NT2/D1 (cell line): ENCODE data around the gene ACVR1.

ENCODE experiments used
- DNase-seq: peaks from one replicate; pipeline ENCODE4 v3.0.0-alpha.2; 2011; ENCODE audit warnings: low read depth, low spot score
- H3K27me3 ChIP-seq: 2 replicates; pipeline ENCODE4 v1.6.0; 2011; ENCODE audit warnings: mild to moderate bottlenecking; ENCODE audit not compliant: insufficient read length, insufficient read depth
- H3K36me3 ChIP-seq: 2 replicates; pipeline ENCODE4 v1.6.1; 2011; ENCODE audit warnings: mild to moderate bottlenecking, low read length, mixed read lengths; ENCODE audit not compliant: insufficient read depth, insufficient read length
- H3K4me1 ChIP-seq: 2 replicates; pipeline ENCODE4 v1.5.1; 2011; ENCODE audit not compliant: insufficient read depth, insufficient read length
- H3K4me3 ChIP-seq: 2 replicates; pipeline ENCODE4 v1.5.1; 2011; ENCODE audit warnings: low read depth; ENCODE audit not compliant: insufficient read length
- H3K9ac ChIP-seq: 2 replicates; pipeline ENCODE4 v1.6.0; 2011; ENCODE audit warnings: low read depth; ENCODE audit not compliant: insufficient read length
- H3K9me3 ChIP-seq: 2 replicates; pipeline ENCODE4 v1.5.1; 2011; ENCODE audit warnings: mild to moderate bottlenecking, low read length; ENCODE audit not compliant: insufficient read depth
- SUZ12 ChIP-seq: IDR thresholded peaks from 2 replicates; pipeline ENCODE4 v1.6.1; 2011; ENCODE audit not compliant: insufficient read length, insufficient read depth; ENCODE audit errors: extremely low read depth
- YY1 ChIP-seq: IDR thresholded peaks from 2 replicates; pipeline ENCODE4 v1.6.1; 2011; ENCODE audit not compliant: insufficient read length, insufficient read depth
- ZNF274 ChIP-seq: IDR thresholded peaks from 2 replicates; pipeline ENCODE4 v1.6.1; 2011; ENCODE audit warnings: mild to moderate bottlenecking, low read depth, low read length

Gene ACVR1

DNA sequence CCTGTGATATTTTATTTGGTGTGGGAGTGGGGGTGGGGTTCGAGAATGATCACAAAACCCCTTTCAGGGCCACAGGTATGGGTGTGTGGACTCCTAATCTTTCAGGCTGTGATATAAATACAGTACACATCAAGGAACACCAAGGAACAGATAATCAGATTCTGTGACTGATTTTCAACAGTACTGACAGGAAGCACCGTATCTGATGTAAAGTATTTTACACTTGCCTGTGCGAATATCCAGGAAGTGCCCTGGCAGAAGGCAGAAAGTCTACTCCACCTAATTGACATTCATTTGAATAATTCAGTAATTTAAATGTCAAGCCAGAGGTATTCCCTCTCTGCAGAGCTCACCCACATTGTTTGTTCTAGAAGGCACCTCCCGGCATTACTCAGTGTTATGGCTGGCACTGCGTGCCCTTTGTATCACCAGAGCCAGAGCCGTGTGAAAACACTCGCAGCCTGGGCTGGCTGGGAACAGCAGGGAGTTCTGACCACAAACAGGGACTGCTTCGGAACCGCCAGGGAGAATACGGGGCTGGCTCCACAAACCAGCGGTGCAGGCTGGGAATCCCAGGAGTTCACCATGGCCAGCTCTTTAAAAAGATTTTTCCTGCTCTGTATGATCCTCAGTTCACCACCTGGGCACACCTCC lies 91.8 kb downstream of the ACVR1 start:
- H3K27me3 ChIP-seq, result no peaks in the 10 kb centered on the region
- H3K4me1 ChIP-seq, result no peaks in the 10 kb centered on the region
- peaks cover 9% of the 10 kb centered on the region for H3K36me3 ChIP-seq
- no peaks in the 10 kb centered on the region for H3K9me3 ChIP-seq
- DNase-seq, result no peak
- no peak overlapping the region for H3K9ac ChIP-seq
- TF ChIP-seq ZNF274 (no peak), YY1 (no peak), SUZ12 (no peak)
- no peak overlapping the region for H3K4me3 ChIP-seq

- peaks cover 9% of the 10 kb centered on the region for H3K36me3 ChIP-seq
- no peak for DNase-seq
- no peak overlapping the region for H3K9ac ChIP-seq
- no peaks in the 10 kb centered on the region for H3K9me3 ChIP-seq
- no peak overlapping the region for H3K4me3 ChIP-seq
- H3K27me3 ChIP-seq, result no peaks in the 10 kb centered on the region
- no peak for TF ChIP-seq YY1
- no peak for TF ChIP-seq ZNF274
- TF ChIP-seq SUZ12, result no peak
- no peaks in the 10 kb centered on the region for H3K4me1 ChIP-seq
Observed at GRCh38 chr2:157783245-157783644, 92.9 kb downstream of the ACVR1 start.

DNA sequence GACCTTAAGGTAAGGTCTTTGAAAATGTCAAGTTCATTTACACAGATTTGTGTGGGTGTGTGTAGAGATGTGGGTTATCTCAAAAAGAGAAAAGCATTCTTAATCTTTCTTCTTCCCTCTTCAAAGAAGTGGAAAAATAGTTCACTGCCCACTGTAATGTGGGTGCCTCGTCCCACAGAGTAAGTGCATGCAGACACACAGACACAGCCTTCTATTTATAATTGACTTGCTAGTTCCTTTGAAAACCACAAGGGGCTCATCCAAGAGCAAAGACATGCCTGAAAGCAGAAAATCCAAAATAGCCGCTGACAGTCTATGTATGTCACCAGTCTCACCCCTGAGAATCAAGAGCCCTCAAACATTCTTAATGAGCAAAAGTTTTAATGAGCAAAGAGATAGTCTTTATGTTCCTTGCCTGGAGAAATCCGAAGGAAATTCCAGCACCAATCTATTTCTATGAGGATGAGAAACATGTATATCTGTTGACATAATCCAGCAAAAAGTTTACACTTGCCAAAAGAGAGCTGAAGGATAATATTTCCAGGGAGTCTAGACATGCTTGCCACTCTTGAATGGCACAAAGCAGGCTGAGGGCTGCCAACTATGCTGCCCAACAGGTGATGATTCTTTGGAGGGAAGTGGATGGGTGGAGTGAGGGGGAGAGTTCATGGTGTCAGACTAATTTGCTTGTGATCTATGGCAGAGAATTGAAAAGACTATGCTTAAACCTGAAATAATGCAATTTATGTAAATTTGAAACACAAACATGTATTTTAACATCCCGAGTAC lies 93.9 kb downstream of the ACVR1 start:
- no peaks in the 10 kb centered on the region for H3K4me1 ChIP-seq
- no peak for DNase-seq
- no peak overlapping the region for H3K4me3 ChIP-seq
- no peaks in the 10 kb centered on the region for H3K9me3 ChIP-seq
- no peaks in the 10 kb centered on the region for H3K27me3 ChIP-seq
- no peak for TF ChIP-seq ZNF274
- no peak for TF ChIP-seq YY1
- no peak for TF ChIP-seq SUZ12
- H3K36me3 ChIP-seq, result peaks cover 15% of the 10 kb centered on the region
- H3K9ac ChIP-seq, result no peak overlapping the region

- TF ChIP-seq SUZ12 (no peak), ZNF274 (no peak), YY1 (no peak)
- peaks cover 28% of the 10 kb centered on the region for H3K36me3 ChIP-seq
- DNase-seq, result no peak
- H3K9me3 ChIP-seq, result no peaks in the 10 kb centered on the region
- no peaks in the 10 kb centered on the region for H3K27me3 ChIP-seq
- H3K4me3 ChIP-seq, result no peak overlapping the region
- no peak overlapping the region for H3K9ac ChIP-seq
- H3K4me1 ChIP-seq, result no peaks in the 10 kb centered on the region
Observed at GRCh38 chr2:157780211-157780610, 95.9 kb downstream of the ACVR1 start.

GRCh38 chr2:157779794-157780193 lies 96.3 kb downstream of the ACVR1 start:
- no peak overlapping the region for H3K9ac ChIP-seq

GRCh38 chr2:157777427-157777826 lies 98.7 kb downstream of the ACVR1 start:
- no peaks in the 10 kb centered on the region for H3K4me1 ChIP-seq
- DNase-seq, result no peak
- peaks cover 49% of the 10 kb centered on the region for H3K36me3 ChIP-seq
- H3K27me3 ChIP-seq, result no peaks in the 10 kb centered on the region
- no peak overlapping the region for H3K4me3 ChIP-seq
- TF ChIP-seq YY1 (no peak), ZNF274 (no peak), SUZ12 (no peak)
- H3K9me3 ChIP-seq, result no peaks in the 10 kb centered on the region
- no peak overlapping the region for H3K9ac ChIP-seq

More at GRCh38 chr2:157779794-157780193, 96.3 kb downstream of the ACVR1 start:
- no peaks in the 10 kb centered on the region for H3K9me3 ChIP-seq
- peaks cover 32% of the 10 kb centered on the region for H3K36me3 ChIP-seq
- H3K4me3 ChIP-seq, result no peak overlapping the region
- no peaks in the 10 kb centered on the region for H3K27me3 ChIP-seq
- no peaks in the 10 kb centered on the region for H3K4me1 ChIP-seq
- DNase-seq, result no peak
- TF ChIP-seq ZNF274, result no peak
- TF ChIP-seq SUZ12, result no peak
- TF ChIP-seq YY1, result no peak

DNA sequence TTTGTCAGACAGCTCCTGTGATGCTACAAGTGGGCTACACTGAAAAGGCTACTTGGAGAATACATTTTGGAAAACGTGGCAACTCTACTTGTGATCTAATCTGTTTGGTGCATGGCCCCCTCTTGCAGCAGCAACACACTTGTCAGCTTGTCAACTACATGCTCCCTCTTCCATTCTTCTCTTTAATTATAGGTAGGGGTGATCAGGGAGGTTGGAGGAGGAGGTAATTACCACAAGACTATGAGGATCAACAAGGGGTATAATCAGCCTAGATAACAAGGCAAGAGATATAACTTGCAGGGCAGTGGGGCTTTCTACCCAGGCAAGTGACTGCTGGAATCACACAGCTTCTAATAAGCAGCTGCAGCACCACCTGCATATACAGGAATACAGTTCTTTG lies 104.9 kb downstream of the ACVR1 start:
- TF ChIP-seq ZNF274 (no peak), YY1 (no peak), SUZ12 (no peak)
- Histone ChIP-seq H3K4me3 (no peak overlapping the region), H3K27me3 (no peaks in the 10 kb centered on the region), H3K9ac (no peak overlapping the region), H3K36me3 (peaks cover 58% of the 10 kb centered on the region), H3K4me1 (no peaks in the 10 kb centered on the region), H3K9me3 (no peaks in the 10 kb centered on the region)
- DNase-seq, result no peak
